ENCODE results near the gene ARHGAP24. TPM values are rescaled to one million over a fixed set of nuclear protein-coding genes. Genes with fewer than 3 reads are reported as not detected.

ARHGAP24 gene
- total and polyA plus RNA-seq, 2 of the 13 experiments (the other 11 are each of a cell fraction or from before 2014, with no cell fraction given): 0.07 to 0.55 TPM

GRCh38 chr4:85700362-85700761 lies 225.4 kb downstream of the ARHGAP24 start (continued):
- TF ChIP-seq HOXA9 (CRISPR knock-in tag; IDR thresholded peaks at IDR 0.05; ENCODE audit: borderline replicate concordance): no peak

- Histone ChIP-seq H3K36me3 (replicated peaks in 1 of 2; ENCODE audit: control insufficient read depth in 1 of 2, insufficient read depth in 2 of 2, low read length in 2 of 2) (no peaks in the 10 kb centered on the region), H3K27ac (ENCODE audit: extremely low read length, insufficient read depth, low read length) (no peak overlapping the region), H3K9me3 (ENCODE audit: low read length) (no peaks in the 10 kb centered on the region), H3K4me2 (ENCODE audit: low read depth, low read length) (no peak overlapping the region), H2AFZ (ENCODE audit: low read length) (no peak overlapping the region), H3K79me2 (ENCODE audit: insufficient read depth, low read length) (no peaks in the 10 kb centered on the region), H3K4me3 (replicated peaks in 1 of 3; ENCODE audit: insufficient read depth in 1 of 3, low read depth in 2 of 3, low read length in 3 of 3) (no peak overlapping the region), H3K27me3 (ENCODE audit: control insufficient read depth in 1 of 2, insufficient read depth in 2 of 2, low read length in 2 of 2) (no peaks in the 10 kb centered on the region), H4K20me1 (ENCODE audit: insufficient read depth, low read length) (no peaks in the 10 kb centered on the region), H3K4me1 (ENCODE audit: insufficient read depth, low read length) (no peaks in the 10 kb centered on the region), H3K9ac (ENCODE audit: insufficient read depth, low read depth, low read length) (no peak overlapping the region)
- no TSS peak for BruUV-seq (replicated peaks)
- no peak for ATAC-seq
- intact Hi-C loops (cut with micrococcal nuclease; ENCODE audit: unreplicated experiment) (no loop called here), in situ Hi-C loops (cut with HindIII; ENCODE audit: extremely low pct_ligation_motif_present, low pct_unique_long_range_greater_than_20kb) (no loop called here)
- DNase-seq (ENCODE audit: low spot score): no peak
- FAIRE-seq: no peak
- CTCF ChIA-PET (ENCODE audit: low intra/inter-chr PET ratio, low total read pairs): no interaction called here
- 44% methylated on average over 1 of the region's 1 CpG for WGBS (ENCODE audit: low lambda C conversion rate)
- TF ChIP-seq ZNF781 (CRISPR knock-in tag; IDR thresholded peaks at IDR 0.05; ENCODE audit: borderline replicate concordance, not compliant biosample characterization) (no peak), ATM (IDR thresholded peaks at IDR 0.05; ENCODE audit: borderline replicate concordance) (no peak), HHEX (CRISPR knock-in tag; IDR thresholded peaks at IDR 0.05) (no peak), SSRP1 (CRISPR knock-in tag; IDR thresholded peaks at IDR 0.05) (no peak), POLR2A (IDR thresholded peaks at IDR 0.05; ENCODE audit: insufficient read depth in 1 of 2, low read depth in 2 of 2, low read length in 2 of 2) (no peak), NR3C1 (CRISPR knock-in tag; IDR thresholded peaks at IDR 0.05) (no peak), ATF6 (CRISPR knock-in tag; conservative IDR thresholded peaks at IDR 0.05) (no peak), KAT8 (CRISPR knock-in tag; IDR thresholded peaks at IDR 0.05) (no peak), ZNF784 (CRISPR knock-in tag; IDR thresholded peaks at IDR 0.05; ENCODE audit: borderline replicate concordance) (no peak)
- POLR2A ChIA-PET: no interaction called here
These were observed 226.9 kb downstream of the ARHGAP24 start for GRCh38 chr4:85701861-85702321.

Measured in HepG2 (cell line).